HUES6 (cell line): ENCODE results near the gene SPX.

Experiments used
- H3K27ac ChIP-seq: 2 replicates; pipeline ENCODE4 v1.7.0; 2013; ENCODE audit warnings: low read depth, mild to moderate bottlenecking, low read length, inconsistent platforms
- H3K27me3 ChIP-seq: 2 replicates; pipeline ENCODE4 v1.6.1; 2013; ENCODE audit warnings: low read length; ENCODE audit not compliant: control insufficient read depth, insufficient read depth
- H3K36me3 ChIP-seq: 2 replicates; pipeline ENCODE4 v1.6.1; 2013; ENCODE audit warnings: low read length; ENCODE audit not compliant: control insufficient read depth, insufficient read depth
- H3K4me1 ChIP-seq: 2 replicates; pipeline ENCODE4 v1.6.1; 2013; ENCODE audit warnings: low read length; ENCODE audit not compliant: control insufficient read depth, insufficient read depth
- H3K4me3 ChIP-seq: 2 replicates; pipeline ENCODE4 v1.5.1; 2013; ENCODE audit warnings: low read depth, low read length
- H3K9ac ChIP-seq: one replicate; pipeline ENCODE4 v1.6.1; 2013; ENCODE audit warnings: mild to moderate bottlenecking, low read length
- H3K9me3 ChIP-seq: 2 replicates; pipeline ENCODE4 v1.6.1; 2013; ENCODE audit warnings: low read depth, low read length; ENCODE audit not compliant: control insufficient read depth, insufficient read depth

Gene SPX

GRCh38 chr12:21538061-21538653 lies 12.1 kb downstream of the SPX start:
- Histone ChIP-seq H3K36me3 (no peaks in the 10 kb centered on the region), H3K4me1 (no peaks in the 10 kb centered on the region; the same call in 1 of the 2 replicates), H3K9ac (no peak overlapping the region), H3K27ac (no peak overlapping the region), H3K27me3 (no peaks in the 10 kb centered on the region; the same call in 1 of the 2 replicates), H3K4me3 (no peak overlapping the region), H3K9me3 (no peaks in the 10 kb centered on the region)

GRCh38 chr12:21539797-21540196 lies 13.7 kb downstream of the SPX start:
- no peak overlapping the region for H3K4me3 ChIP-seq
- no peak overlapping the region for H3K27ac ChIP-seq
- no peaks in the 10 kb centered on the region for H3K36me3 ChIP-seq
- H3K9ac ChIP-seq = no peak overlapping the region
- H3K4me1 ChIP-seq = no peaks in the 10 kb centered on the region; the same call in 1 of the 2 replicates
- no peaks in the 10 kb centered on the region; the same call in 1 of the 2 replicates for H3K27me3 ChIP-seq
- H3K9me3 ChIP-seq = no peaks in the 10 kb centered on the region

DNA sequence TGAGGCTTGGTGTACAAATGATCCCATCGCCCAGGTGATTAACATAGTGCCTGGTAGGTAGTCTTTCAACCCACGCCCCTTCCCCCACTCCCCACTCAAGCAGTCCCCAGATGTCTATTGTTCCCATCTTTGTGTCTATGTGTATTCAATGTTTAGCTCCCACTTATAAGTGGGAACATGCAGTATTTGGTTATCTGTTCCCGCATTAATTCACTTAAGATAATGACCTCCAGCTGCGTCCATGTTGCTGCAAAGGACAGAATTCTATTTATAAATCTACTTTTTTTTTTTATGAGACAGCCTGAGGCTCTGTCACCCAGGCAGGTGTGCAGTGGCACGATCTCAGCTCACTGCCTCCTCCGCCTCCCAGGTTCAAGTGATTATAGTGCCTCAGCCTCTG lies 15.7 kb downstream of the SPX start:
- Histone ChIP-seq H3K36me3 (no peaks in the 10 kb centered on the region), H3K4me3 (no peak overlapping the region), H3K9me3 (no peaks in the 10 kb centered on the region), H3K4me1 (peaks cover 4% of the 10 kb centered on the region), H3K27me3 (no peaks in the 10 kb centered on the region), H3K9ac (no peak overlapping the region), H3K27ac (no peak overlapping the region)

- Histone ChIP-seq H3K27ac (no peak overlapping the region), H3K4me3 (no peak overlapping the region), H3K27me3 (no peaks in the 10 kb centered on the region), H3K9me3 (no peaks in the 10 kb centered on the region), H3K36me3 (no peaks in the 10 kb centered on the region), H3K9ac (no peak overlapping the region), H3K4me1 (peaks cover 4% of the 10 kb centered on the region)
Measured at GRCh38 chr12:21542403-21542802, 16.3 kb downstream of the SPX start.

- peaks cover 4% of the 10 kb centered on the region for H3K4me1 ChIP-seq
- no peak overlapping the region for H3K27ac ChIP-seq
- H3K9me3 ChIP-seq = no peaks in the 10 kb centered on the region
Measured at GRCh38 chr12:21543151-21543550, 17.1 kb downstream of the SPX start.

GRCh38 chr12:21545557-21545956 lies 19.5 kb downstream of the SPX start:
- H3K4me1 ChIP-seq = peaks cover 4% of the 10 kb centered on the region
- H3K9me3 ChIP-seq = no peaks in the 10 kb centered on the region
- no peak overlapping the region for H3K27ac ChIP-seq
- no peaks in the 10 kb centered on the region for H3K36me3 ChIP-seq
- no peak overlapping the region for H3K9ac ChIP-seq
- no peaks in the 10 kb centered on the region for H3K27me3 ChIP-seq
- H3K4me3 ChIP-seq = no peak overlapping the region

More at GRCh38 chr12:21543151-21543550, 17.1 kb downstream of the SPX start:
- no peak overlapping the region for H3K9ac ChIP-seq
- H3K36me3 ChIP-seq = no peaks in the 10 kb centered on the region
- no peak overlapping the region for H3K4me3 ChIP-seq
- no peaks in the 10 kb centered on the region for H3K27me3 ChIP-seq

DNA sequence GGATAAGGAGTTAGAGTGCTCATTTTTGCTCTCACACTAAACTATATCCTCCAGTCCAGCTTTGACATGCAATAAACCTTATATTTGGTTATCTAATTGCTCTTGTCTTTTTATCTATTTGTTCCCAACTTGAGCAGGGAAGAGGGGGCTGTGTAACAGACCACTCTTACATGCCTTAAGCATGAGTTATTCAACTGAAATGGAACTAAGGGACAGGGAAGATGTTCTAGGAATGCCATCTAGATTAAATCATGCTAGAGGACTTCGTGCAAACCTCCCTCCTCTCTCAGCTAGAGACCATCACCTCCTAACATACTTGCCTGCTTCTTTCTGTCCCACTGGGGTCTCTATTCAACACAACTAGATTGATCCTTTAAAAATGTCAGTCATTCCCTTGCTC lies 20.6 kb downstream of the SPX start:
- Histone ChIP-seq H3K4me1 (peaks cover 4% of the 10 kb centered on the region), H3K9ac (no peak overlapping the region), H3K27ac (no peak overlapping the region), H3K36me3 (no peaks in the 10 kb centered on the region), H3K4me3 (no peak overlapping the region), H3K9me3 (no peaks in the 10 kb centered on the region), H3K27me3 (no peaks in the 10 kb centered on the region)

GRCh38 chr12:21547437-21547836 lies 21.3 kb downstream of the SPX start:
- Histone ChIP-seq H3K4me1 (peaks cover 4% of the 10 kb centered on the region), H3K27ac (no peak overlapping the region), H3K36me3 (no peaks in the 10 kb centered on the region), H3K9ac (no peak overlapping the region), H3K27me3 (no peaks in the 10 kb centered on the region), H3K4me3 (no peak overlapping the region), H3K9me3 (no peaks in the 10 kb centered on the region)

DNA sequence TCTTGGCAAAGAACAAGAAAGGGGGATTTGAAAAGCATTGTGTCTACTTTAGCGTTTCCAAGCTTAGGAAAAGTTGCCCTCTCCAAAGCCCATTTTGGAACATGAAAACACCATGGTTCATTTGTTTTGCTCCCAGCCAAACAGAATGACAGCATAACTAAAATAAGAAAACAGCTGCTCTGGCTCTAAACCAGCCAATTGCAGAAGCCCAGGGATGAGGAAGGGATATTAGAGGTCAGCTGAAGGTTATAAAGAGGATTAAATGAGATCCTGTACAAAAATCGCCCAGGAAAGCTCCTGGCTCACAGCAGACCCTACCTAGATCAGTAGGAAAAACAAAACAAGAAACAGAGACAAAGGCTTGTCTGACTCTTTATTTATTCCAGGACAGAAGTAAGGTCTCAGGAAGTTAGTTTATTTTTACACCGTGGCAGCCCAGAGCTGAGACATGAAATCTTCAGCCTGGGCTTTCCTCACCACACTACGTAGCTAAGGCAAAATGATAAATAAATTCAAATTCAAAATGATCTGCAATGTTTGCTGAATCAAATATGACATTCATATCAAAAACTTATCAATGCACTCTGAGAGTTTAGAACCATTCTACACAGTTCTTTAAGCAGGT lies 25.9 kb downstream of the SPX start:
- H3K9ac ChIP-seq = no peak overlapping the region
- H3K36me3 ChIP-seq = no peaks in the 10 kb centered on the region
- no peaks in the 10 kb centered on the region for H3K27me3 ChIP-seq
- no peak overlapping the region for H3K27ac ChIP-seq
- H3K4me1 ChIP-seq = no peaks in the 10 kb centered on the region
- peaks cover 3% of the 10 kb centered on the region; the same call in 1 of the 2 replicates for H3K9me3 ChIP-seq
- H3K4me3 ChIP-seq = no peak overlapping the region

GRCh38 chr12:21552635-21553328 lies 26.7 kb downstream of the SPX start:
- Histone ChIP-seq H3K9me3 (peaks cover 3% of the 10 kb centered on the region; the same call in 1 of the 2 replicates), H3K4me1 (no peaks in the 10 kb centered on the region), H3K27ac (no peak overlapping the region), H3K27me3 (no peaks in the 10 kb centered on the region), H3K36me3 (no peaks in the 10 kb centered on the region), H3K4me3 (no peak overlapping the region), H3K9ac (no peak overlapping the region)

- Histone ChIP-seq H3K27ac (no peak overlapping the region), H3K9me3 (peaks cover 3% of the 10 kb centered on the region; the same call in 1 of the 2 replicates), H3K27me3 (no peaks in the 10 kb centered on the region), H3K4me3 (no peak overlapping the region), H3K4me1 (no peaks in the 10 kb centered on the region), H3K36me3 (no peaks in the 10 kb centered on the region), H3K9ac (no peak overlapping the region)
Measured at GRCh38 chr12:21553329-21553675, 27.2 kb downstream of the SPX start.
